WERI-Rb-1 (cell line): ENCODE data around the gene SIK3.

Experiments used
- DNase-seq: peaks from one replicate; pipeline ENCODE4 v3.0.0-alpha.2; 2020
- H3K27ac ChIP-seq: fragments of 250-450 bp; sonication (Bioruptor Pico); 2 replicates; pipeline ENCODE4 v1.5.1; 2020; ENCODE audit warnings: mild to moderate bottlenecking, moderate library complexity
- H3K27me3 ChIP-seq: fragments of 250-450 bp; sonication (Bioruptor Pico); 2 replicates; pipeline ENCODE4 v1.5.1; 2021; ENCODE audit warnings: mild to moderate bottlenecking, low read depth, moderate library complexity; ENCODE audit not compliant: insufficient read depth, severe bottlenecking
- H3K36me3 ChIP-seq: fragments of 250-450 bp; sonication (Bioruptor Pico); 2 replicates; pipeline ENCODE4 v1.5.1; 2020; ENCODE audit warnings: mild to moderate bottlenecking, moderate library complexity
- H3K4me3 ChIP-seq: 2 replicates; pipeline ENCODE4 v1.5.1; 2011; ENCODE audit warnings: low read depth, mild to moderate bottlenecking, control low read depth, low read length
- H3K9me3 ChIP-seq: fragments of 250-450 bp; sonication (Bioruptor Pico); 2 replicates; pipeline ENCODE4 v1.5.1; 2021; ENCODE audit warnings: mild to moderate bottlenecking, moderate library complexity; ENCODE audit not compliant: severe bottlenecking
- CTCF ChIP-seq: IDR thresholded peaks from 2 replicates; pipeline ENCODE4 v1.5.1; 2011; ENCODE audit warnings: low read depth, mild to moderate bottlenecking, control low read depth, inconsistent platforms, low read length

The SIK3 gene

GRCh38 chr11:116814502-116814901 lies 283.7 kb downstream of the SIK3 start:
- no peak for DNase-seq
- no peaks in the 10 kb centered on the region for H3K27me3 ChIP-seq
- no peak overlapping the region for H3K4me3 ChIP-seq
- TF ChIP-seq CTCF = no peak
- H3K27ac ChIP-seq = no peak overlapping the region
- no peaks in the 10 kb centered on the region for H3K9me3 ChIP-seq
- no peaks in the 10 kb centered on the region for H3K36me3 ChIP-seq

GRCh38 chr11:116813781-116814471 lies 284.3 kb downstream of the SIK3 start:
- Histone ChIP-seq H3K36me3 (no peaks in the 10 kb centered on the region), H3K27ac (no peak overlapping the region), H3K27me3 (no peaks in the 10 kb centered on the region), H3K9me3 (no peaks in the 10 kb centered on the region), H3K4me3 (no peak overlapping the region)
- TF ChIP-seq CTCF = no peak
- DNase-seq = no peak

GRCh38 chr11:116813170-116813569 lies 285.1 kb downstream of the SIK3 start:
- H3K36me3 ChIP-seq = no peaks in the 10 kb centered on the region
- TF ChIP-seq CTCF = no peak

GRCh38 chr11:116812109-116812508 lies 286.1 kb downstream of the SIK3 start:
- DNase-seq = no peak
- Histone ChIP-seq H3K4me3 (no peak overlapping the region), H3K36me3 (no peaks in the 10 kb centered on the region), H3K9me3 (no peaks in the 10 kb centered on the region), H3K27ac (no peak overlapping the region), H3K27me3 (no peaks in the 10 kb centered on the region)
- no peak for TF ChIP-seq CTCF

More at GRCh38 chr11:116813170-116813569, 285.1 kb downstream of the SIK3 start:
- H3K27me3 ChIP-seq = no peaks in the 10 kb centered on the region
- no peak overlapping the region for H3K27ac ChIP-seq
- no peaks in the 10 kb centered on the region for H3K9me3 ChIP-seq
- no peak for DNase-seq
- H3K4me3 ChIP-seq = no peak overlapping the region

GRCh38 chr11:116811194-116811593 lies 287.0 kb downstream of the SIK3 start:
- no peak for DNase-seq
- TF ChIP-seq CTCF = no peak
- no peaks in the 10 kb centered on the region for H3K9me3 ChIP-seq
- no peak overlapping the region for H3K27ac ChIP-seq
- H3K4me3 ChIP-seq = no peak overlapping the region
- H3K27me3 ChIP-seq = no peaks in the 10 kb centered on the region
- no peaks in the 10 kb centered on the region for H3K36me3 ChIP-seq
